ENCODE measurements around the gene TEDC1.
A peak's percentile ranks its signal among the peaks of the same experiment; 100 is the strongest.

TEDC1 gene

DNA sequence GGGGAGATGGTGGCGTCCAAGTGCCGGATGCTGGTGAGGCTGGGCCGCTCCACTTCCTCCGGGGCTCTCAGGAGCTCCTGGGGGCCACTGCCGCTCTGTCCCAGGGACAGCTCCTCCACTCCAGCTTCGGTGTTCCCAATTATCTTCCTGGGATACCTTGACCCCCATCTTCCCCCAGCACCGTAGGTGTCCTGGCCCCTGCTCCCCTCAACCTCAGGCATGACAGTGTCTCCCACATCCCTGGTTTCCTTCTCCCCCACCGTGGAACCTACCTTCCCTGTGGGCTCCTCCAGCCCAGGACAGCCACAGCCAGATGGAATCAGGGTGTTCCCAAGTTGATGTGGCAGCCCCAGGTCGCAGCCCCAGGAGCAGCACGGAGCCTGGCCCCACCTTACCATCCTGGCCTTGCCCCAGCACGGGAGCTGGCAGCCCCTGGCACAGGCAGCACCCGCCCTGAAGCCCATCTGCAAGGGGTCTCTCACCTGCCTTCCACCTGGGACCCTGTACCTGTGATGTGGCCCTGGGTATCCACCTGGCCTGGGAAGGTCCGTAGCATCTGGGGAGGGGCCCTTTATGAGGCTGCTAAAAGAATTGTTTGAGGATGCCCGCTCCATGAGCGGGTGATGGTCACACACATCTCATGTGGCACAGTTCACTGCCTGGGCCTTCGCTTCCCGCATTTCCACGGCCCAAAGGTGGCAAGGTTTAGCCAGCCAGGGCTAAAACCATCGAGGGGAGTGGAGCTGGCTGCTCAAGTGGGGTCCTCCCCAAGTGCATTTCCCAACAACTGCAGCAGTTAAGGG is 39.4 kb downstream of the TEDC1 start:
- H3K27me3 ChIP-seq (ENCODE audit: control insufficient read depth in 5 of 5, insufficient read depth in 4 of 5, low read length in 5 of 5) = peaks cover 20 to 45% (median 34%) of the 10 kb centered on the region in 5 donors
- peaks cover 0 to 37% (median 31%) of the 10 kb centered on the region in 5 donors for H3K4me1 ChIP-seq (ENCODE audit: control insufficient read depth in 5 of 5, insufficient read depth in 5 of 5, low read length in 5 of 5)
- no peak overlapping the region for H3K27ac ChIP-seq (ENCODE audit: low read depth, low read length)
- no peak overlapping the region for H3K4me3 ChIP-seq (ENCODE audit: low read depth in 1 of 5, low read length in 5 of 5)
- peak overlapping the region in 1 of 5 donors; percentile 7 for H3K9ac ChIP-seq (ENCODE audit: low read length in 5 of 5)
- no peaks in the 10 kb centered on the region for H3K36me3 ChIP-seq (ENCODE audit: control insufficient read depth in 5 of 5, insufficient read depth in 5 of 5, low read length in 5 of 5)
- H3K9me3 ChIP-seq (ENCODE audit: control insufficient read depth in 5 of 5, low read length in 5 of 5) = no peaks in the 10 kb centered on the region

DNA sequence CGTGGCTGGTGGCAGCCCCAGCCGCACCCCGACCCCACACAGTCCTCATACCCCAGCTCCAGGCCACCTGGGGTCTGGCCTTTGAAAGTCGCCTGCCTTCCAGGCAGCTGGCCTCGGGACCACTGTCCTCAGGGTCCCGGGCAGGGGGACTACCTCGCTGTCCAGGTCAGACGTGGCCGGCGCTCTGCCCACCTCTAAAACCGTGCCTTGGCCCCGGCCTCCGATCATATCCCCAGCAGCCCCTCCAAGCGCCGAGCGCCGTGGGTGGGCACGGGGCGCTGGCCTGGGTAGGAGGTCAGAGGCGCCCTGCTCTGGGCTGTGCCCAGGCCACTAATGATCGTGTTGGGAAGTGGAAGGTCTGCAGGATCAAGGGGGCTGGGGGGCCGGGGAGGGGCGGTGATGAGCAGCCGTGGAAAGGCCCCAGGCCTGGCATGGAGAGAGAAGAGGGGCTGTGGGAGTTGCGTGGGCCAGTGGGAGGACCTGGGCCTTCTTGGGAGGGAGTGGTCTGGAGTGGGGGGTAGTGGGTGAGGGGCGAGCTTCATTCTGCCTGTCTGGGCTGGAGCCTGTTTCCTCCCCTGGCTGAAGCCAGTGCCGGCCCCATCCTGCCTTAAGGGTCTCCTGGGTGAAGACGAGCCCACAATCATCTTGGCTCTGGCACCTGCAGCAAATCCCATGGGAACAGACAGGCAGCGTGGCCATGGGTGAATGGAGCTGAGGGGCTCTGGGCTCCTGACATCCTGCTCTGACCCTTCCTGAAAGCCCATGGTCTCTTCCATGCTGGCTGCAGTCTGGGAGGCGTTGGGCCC is 40.2 kb downstream of the TEDC1 start:
- Histone ChIP-seq H3K27me3 (ENCODE audit: control insufficient read depth in 5 of 5, insufficient read depth in 4 of 5, low read length in 5 of 5) (peaks cover 24 to 46% (median 39%) of the 10 kb centered on the region in 5 donors), H3K9ac (ENCODE audit: low read length in 5 of 5) (no peak overlapping the region), H3K4me1 (ENCODE audit: control insufficient read depth in 5 of 5, insufficient read depth in 5 of 5, low read length in 5 of 5) (peaks cover 0 to 31% (median 25%) of the 10 kb centered on the region in 5 donors), H3K9me3 (ENCODE audit: control insufficient read depth in 5 of 5, low read length in 5 of 5) (no peaks in the 10 kb centered on the region), H3K4me3 (ENCODE audit: low read depth in 1 of 5, low read length in 5 of 5) (no peak overlapping the region), H3K27ac (ENCODE audit: low read depth, low read length) (no peak overlapping the region), H3K36me3 (ENCODE audit: control insufficient read depth in 5 of 5, insufficient read depth in 5 of 5, low read length in 5 of 5) (no peaks in the 10 kb centered on the region)

DNA sequence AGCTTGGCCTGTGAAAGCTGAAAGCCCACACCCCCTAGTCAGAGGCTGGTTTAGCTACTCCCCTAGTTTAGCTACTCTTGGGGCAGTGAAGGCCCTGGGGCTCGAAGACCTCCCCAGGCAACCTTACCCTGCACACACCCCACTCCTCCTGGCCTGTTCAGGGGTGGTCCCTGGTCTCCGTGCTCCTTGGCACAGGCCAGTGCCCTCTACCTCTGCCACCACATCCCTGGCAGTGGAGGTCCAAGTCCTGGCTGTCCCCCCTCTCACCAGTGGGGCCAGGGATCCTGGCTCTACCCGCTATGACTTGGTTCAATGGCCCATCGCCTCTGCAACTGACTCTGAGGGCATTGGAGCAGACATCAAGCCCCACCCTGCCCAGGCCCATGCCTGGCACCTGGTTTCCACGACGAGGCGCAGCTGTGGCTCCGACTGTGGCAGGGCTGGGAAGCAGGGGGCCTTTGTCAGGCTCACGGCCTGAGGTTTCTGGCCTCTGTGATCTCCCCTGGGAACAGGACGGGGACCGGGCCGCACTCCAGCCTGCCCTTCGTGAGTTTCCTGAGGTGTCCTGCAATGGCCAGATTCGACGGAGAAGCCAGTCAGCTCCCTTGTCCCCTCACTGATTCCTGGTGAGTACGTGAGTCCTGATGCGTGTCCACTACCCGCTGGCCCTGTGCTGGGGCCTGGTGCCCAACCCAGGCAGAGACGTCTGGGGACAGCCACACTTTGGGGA is 41.0 kb downstream of the TEDC1 start:
- H3K4me3 ChIP-seq (ENCODE audit: low read depth in 1 of 5, low read length in 5 of 5) = no peak overlapping the region
- no peak overlapping the region for H3K9ac ChIP-seq (ENCODE audit: low read length in 5 of 5)
- peaks cover 0 to 26% (median 21%) of the 10 kb centered on the region in 5 donors for H3K4me1 ChIP-seq (ENCODE audit: control insufficient read depth in 5 of 5, insufficient read depth in 5 of 5, low read length in 5 of 5)
- no peaks in the 10 kb centered on the region for H3K36me3 ChIP-seq (ENCODE audit: control insufficient read depth in 5 of 5, insufficient read depth in 5 of 5, low read length in 5 of 5)
- no peak overlapping the region for H3K27ac ChIP-seq (ENCODE audit: low read depth, low read length)
- peaks cover 26 to 47% (median 42%) of the 10 kb centered on the region in 5 donors for H3K27me3 ChIP-seq (ENCODE audit: control insufficient read depth in 5 of 5, insufficient read depth in 4 of 5, low read length in 5 of 5)
- H3K9me3 ChIP-seq (ENCODE audit: control insufficient read depth in 5 of 5, low read length in 5 of 5) = no peaks in the 10 kb centered on the region

DNA sequence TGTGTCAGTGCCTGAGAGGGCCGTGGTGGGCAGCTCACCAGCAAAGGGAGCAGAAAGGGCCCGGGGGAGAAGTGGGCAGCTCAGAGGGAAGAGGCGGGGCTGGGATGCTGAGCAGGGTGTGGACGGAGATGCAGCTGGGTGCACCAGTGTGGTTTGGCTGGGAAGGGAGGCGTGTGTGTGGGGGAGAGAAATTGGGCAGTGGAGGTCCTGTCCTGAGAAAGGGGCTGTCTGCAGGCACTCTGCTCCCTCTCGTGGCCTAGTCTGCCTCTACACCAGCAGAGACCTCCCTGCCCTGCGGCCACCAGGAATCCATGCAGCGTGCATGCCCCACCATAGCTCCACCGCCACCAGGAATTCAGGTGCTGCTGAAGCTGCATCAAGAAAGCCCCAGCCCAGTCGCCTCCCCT is 41.7 kb downstream of the TEDC1 start:
- H3K27me3 ChIP-seq (ENCODE audit: control insufficient read depth in 5 of 5, insufficient read depth in 4 of 5, low read length in 5 of 5) = peaks cover 33 to 52% (median 49%) of the 10 kb centered on the region in 5 donors
- no peaks in the 10 kb centered on the region for H3K9me3 ChIP-seq (ENCODE audit: control insufficient read depth in 5 of 5, low read length in 5 of 5)
- no peak overlapping the region for H3K27ac ChIP-seq (ENCODE audit: low read depth, low read length)
- H3K36me3 ChIP-seq (ENCODE audit: control insufficient read depth in 5 of 5, insufficient read depth in 5 of 5, low read length in 5 of 5) = no peaks in the 10 kb centered on the region
- H3K4me3 ChIP-seq (ENCODE audit: low read depth in 1 of 5, low read length in 5 of 5) = no peak overlapping the region
- H3K9ac ChIP-seq (ENCODE audit: low read length in 5 of 5) = no peak overlapping the region
- peaks cover 0 to 20% (median 14%) of the 10 kb centered on the region in 5 donors for H3K4me1 ChIP-seq (ENCODE audit: control insufficient read depth in 5 of 5, insufficient read depth in 5 of 5, low read length in 5 of 5)

DNA sequence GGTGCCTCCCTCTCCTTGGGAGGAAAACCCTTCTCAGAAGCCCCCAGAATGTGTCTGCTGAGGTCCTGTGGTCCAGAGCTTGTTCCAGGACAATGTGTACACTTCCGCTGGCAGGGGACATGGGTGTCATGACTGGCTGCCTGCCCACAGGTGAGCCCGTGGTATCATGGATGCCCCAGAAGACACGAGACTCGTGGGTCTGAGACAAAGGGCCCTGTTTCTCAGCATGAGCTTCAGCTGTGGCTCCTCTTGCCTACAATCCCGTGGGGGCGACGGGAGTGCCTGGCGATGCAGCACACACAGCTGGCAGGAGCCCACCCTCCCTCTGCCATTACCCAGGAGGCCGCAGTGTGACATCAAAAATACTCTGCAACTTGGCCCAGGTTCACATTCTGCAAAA is 42.3 kb downstream of the TEDC1 start:
- H3K4me3 ChIP-seq (ENCODE audit: low read depth in 1 of 5, low read length in 5 of 5) = no peak overlapping the region
- no peaks in the 10 kb centered on the region for H3K36me3 ChIP-seq (ENCODE audit: control insufficient read depth in 5 of 5, insufficient read depth in 5 of 5, low read length in 5 of 5)
- H3K27me3 ChIP-seq (ENCODE audit: control insufficient read depth in 5 of 5, insufficient read depth in 4 of 5, low read length in 5 of 5) = peaks cover 38 to 55% (median 50%) of the 10 kb centered on the region in 5 donors
- peaks cover 0 to 14% (median 8%) of the 10 kb centered on the region in 5 donors for H3K4me1 ChIP-seq (ENCODE audit: control insufficient read depth in 5 of 5, insufficient read depth in 5 of 5, low read length in 5 of 5)
- no peak overlapping the region for H3K9ac ChIP-seq (ENCODE audit: low read length in 5 of 5)
- no peak overlapping the region for H3K27ac ChIP-seq (ENCODE audit: low read depth, low read length)
- H3K9me3 ChIP-seq (ENCODE audit: control insufficient read depth in 5 of 5, low read length in 5 of 5) = no peaks in the 10 kb centered on the region

DNA sequence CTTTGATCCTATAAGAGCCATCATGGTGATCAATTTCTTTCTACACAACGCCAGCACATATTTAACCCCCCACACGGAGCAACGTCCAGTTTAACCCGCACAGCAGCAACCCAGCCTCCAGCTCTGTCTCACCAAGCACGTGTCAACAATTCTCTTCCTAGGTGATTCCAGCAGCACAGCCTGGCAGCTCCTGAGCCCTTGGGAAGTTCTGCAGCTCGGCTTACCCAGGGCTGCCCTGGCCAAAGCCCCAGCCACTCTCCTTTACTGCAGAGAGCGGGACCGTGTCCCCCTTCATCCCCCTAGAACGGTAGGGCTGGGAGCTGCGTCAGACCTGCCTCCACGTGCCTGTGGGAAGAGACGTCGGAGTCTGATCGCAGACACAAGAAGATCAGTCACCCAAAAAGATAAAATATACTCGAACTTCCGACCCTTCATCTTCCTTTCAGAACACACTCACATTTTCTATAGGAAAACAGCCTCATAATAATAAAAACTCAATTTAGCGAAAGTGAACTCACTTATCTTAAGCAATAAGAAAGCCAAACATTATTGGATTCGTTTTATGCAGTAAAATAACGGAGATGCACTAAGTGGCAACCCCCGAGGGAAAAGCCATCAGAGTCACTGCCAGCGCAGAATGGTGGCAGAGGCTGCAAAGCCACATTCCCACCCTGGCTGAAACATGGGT is 42.9 kb downstream of the TEDC1 start:
- Histone ChIP-seq H3K4me3 (ENCODE audit: low read depth in 1 of 5, low read length in 5 of 5) (no peak overlapping the region), H3K27ac (ENCODE audit: low read depth, low read length) (no peak overlapping the region), H3K9me3 (ENCODE audit: control insufficient read depth in 5 of 5, low read length in 5 of 5) (no peaks in the 10 kb centered on the region), H3K9ac (ENCODE audit: low read length in 5 of 5) (no peak overlapping the region), H3K36me3 (ENCODE audit: control insufficient read depth in 5 of 5, insufficient read depth in 5 of 5, low read length in 5 of 5) (no peaks in the 10 kb centered on the region), H3K27me3 (ENCODE audit: control insufficient read depth in 5 of 5, insufficient read depth in 4 of 5, low read length in 5 of 5) (peaks cover 40 to 57% (median 49%) of the 10 kb centered on the region in 5 donors), H3K4me1 (ENCODE audit: control insufficient read depth in 5 of 5, insufficient read depth in 5 of 5, low read length in 5 of 5) (peaks cover 0 to 11% (median 5%) of the 10 kb centered on the region in 5 donors)

DNA sequence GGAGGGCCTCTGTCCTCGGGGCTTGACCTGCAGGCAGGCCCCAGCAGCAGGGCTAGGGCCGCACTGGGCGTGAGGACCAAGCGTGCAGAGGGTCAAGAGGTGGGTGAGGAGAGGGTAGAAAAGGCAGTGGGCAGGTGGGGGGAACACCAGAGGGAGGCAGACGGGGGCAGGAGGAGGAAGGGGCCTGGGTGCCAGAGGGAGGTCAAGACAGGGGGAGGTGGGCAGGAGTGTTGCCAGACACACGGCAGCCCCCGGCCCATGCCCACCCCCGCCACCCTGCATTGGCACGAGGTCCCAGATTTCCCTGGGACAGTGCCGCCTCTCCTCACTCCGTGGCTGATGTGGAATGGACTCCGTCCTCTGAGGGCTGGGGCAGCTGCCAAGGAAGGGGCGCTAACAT is 43.5 kb downstream of the TEDC1 start:
- no peak overlapping the region for H3K27ac ChIP-seq (ENCODE audit: low read depth, low read length)
- H3K9me3 ChIP-seq (ENCODE audit: control insufficient read depth in 5 of 5, low read length in 5 of 5) = no peaks in the 10 kb centered on the region
- peaks cover 36 to 53% (median 48%) of the 10 kb centered on the region in 5 donors for H3K27me3 ChIP-seq (ENCODE audit: control insufficient read depth in 5 of 5, insufficient read depth in 4 of 5, low read length in 5 of 5)
- H3K4me1 ChIP-seq (ENCODE audit: control insufficient read depth in 5 of 5, insufficient read depth in 5 of 5, low read length in 5 of 5) = peaks cover 0 to 5% (median 4%) of the 10 kb centered on the region in 5 donors
- no peak overlapping the region for H3K4me3 ChIP-seq (ENCODE audit: low read depth in 1 of 5, low read length in 5 of 5)
- H3K36me3 ChIP-seq (ENCODE audit: control insufficient read depth in 5 of 5, insufficient read depth in 5 of 5, low read length in 5 of 5) = no peaks in the 10 kb centered on the region
- H3K9ac ChIP-seq (ENCODE audit: low read length in 5 of 5) = no peak overlapping the region

DNA sequence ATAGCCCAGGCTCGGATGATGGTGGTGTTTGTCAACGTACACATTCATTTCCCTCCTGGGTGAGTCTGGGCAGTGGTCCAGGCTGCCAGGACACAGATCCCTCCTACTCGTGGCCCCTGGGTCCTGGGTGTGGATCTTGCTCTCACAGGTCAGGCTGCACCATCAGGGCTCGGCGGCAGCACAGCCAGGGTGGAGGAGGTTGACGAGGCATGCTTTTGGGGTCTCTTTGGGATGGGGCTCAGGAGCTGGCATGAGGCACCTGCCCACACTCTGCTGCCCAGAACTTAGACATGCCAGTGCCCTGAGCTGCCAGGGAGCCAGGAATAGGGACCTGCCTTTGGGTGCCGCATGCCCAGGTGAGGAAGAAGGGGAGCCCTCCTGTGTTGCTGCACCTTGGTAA is 45.0 kb downstream of the TEDC1 start:
- H3K9ac ChIP-seq (ENCODE audit: low read length in 5 of 5) = no peak overlapping the region
- H3K27me3 ChIP-seq (ENCODE audit: control insufficient read depth in 5 of 5, insufficient read depth in 4 of 5, low read length in 5 of 5) = peaks cover 31 to 47% (median 42%) of the 10 kb centered on the region in 5 donors
- H3K27ac ChIP-seq (ENCODE audit: low read depth, low read length) = no peak overlapping the region
- no peaks in the 10 kb centered on the region for H3K9me3 ChIP-seq (ENCODE audit: control insufficient read depth in 5 of 5, low read length in 5 of 5)
- H3K36me3 ChIP-seq (ENCODE audit: control insufficient read depth in 5 of 5, insufficient read depth in 5 of 5, low read length in 5 of 5) = no peaks in the 10 kb centered on the region
- peaks cover 0 to 5% (median 0%) of the 10 kb centered on the region in 5 donors for H3K4me1 ChIP-seq (ENCODE audit: control insufficient read depth in 5 of 5, insufficient read depth in 5 of 5, low read length in 5 of 5)
- no peak overlapping the region for H3K4me3 ChIP-seq (ENCODE audit: low read depth in 1 of 5, low read length in 5 of 5)

Measured in subcutaneous abdominal adipose tissue (tissue), 5 donors.